Measurements from ENCODE around the gene FBXO31. TPM values are rescaled to one million over a fixed set of nuclear protein-coding genes. Genes with fewer than 3 reads are reported as not detected.

Gene FBXO31
- total RNA-seq = 33.6 and 40.1 TPM in 2 replicates

- peaks cover 55% of the 10 kb centered on the region for H3K4me1 Mint-ChIP-seq (ENCODE audit: low read depth)
- peak within 1 kb of the TSS; percentile 87 for H3K4me3 Mint-ChIP-seq (ENCODE audit: low read depth)
- no peaks in the 10 kb centered on the region for H3K27me3 Mint-ChIP-seq (ENCODE audit: low read depth)
- peak; percentile 86 for DNase-seq (ENCODE audit: low spot score)
- peak within 1 kb of the TSS; percentile 95 for H3K27ac Mint-ChIP-seq
- no peaks in the 10 kb centered on the region for H3K9me3 Mint-ChIP-seq
- H3K36me3 Mint-ChIP-seq (ENCODE audit: low read depth) = peaks cover 14% of the 10 kb centered on the region
- intact Hi-C loops (cut with micrococcal nuclease) = loop anchor here (1.0 to 10.0 kb wide), 4 partner anchors 9 to 829 kb away; partner anchors contain the start of genes MAP1LC3B and MTHFSD
Measured at GRCh38 chr16:87383505-87384161, at the start of gene FBXO31. Gene FBXO31 (minus strand): TSS chr16:87383776. CDS start chr16:87383744, 32 bp downstream.

- H3K36me3 Mint-ChIP-seq (ENCODE audit: low read depth) = no peaks in the 10 kb centered on the region
- peaks cover 10% of the 10 kb centered on the region for H3K4me1 Mint-ChIP-seq (ENCODE audit: low read depth)
- H3K4me3 Mint-ChIP-seq (ENCODE audit: low read depth) = no peak overlapping the region
- no peak for DNase-seq (ENCODE audit: low spot score)
- no peaks in the 10 kb centered on the region for H3K9me3 Mint-ChIP-seq
- peaks cover 7% of the 10 kb centered on the region for H3K27me3 Mint-ChIP-seq (ENCODE audit: low read depth)
- H3K27ac Mint-ChIP-seq = no peak overlapping the region
- intact Hi-C loops (cut with micrococcal nuclease) = loop anchor here (10.0 kb wide), 1 partner anchor 52 kb away; no protein-coding TSS in a partner anchor
Measured at GRCh38 chr16:87432330-87432915, 48.8 kb upstream of the FBXO31 start.

GRCh38 chr16:87431926-87432325, 48.4 kb upstream of the FBXO31 start:
- Mint-ChIP-seq H3K4me1 (ENCODE audit: low read depth) (peaks cover 10% of the 10 kb centered on the region), H3K27me3 (ENCODE audit: low read depth) (peaks cover 7% of the 10 kb centered on the region), H3K36me3 (ENCODE audit: low read depth) (no peaks in the 10 kb centered on the region)

GRCh38 chr16:87426423-87427215, 43.0 kb upstream of the FBXO31 start:
- DNase-seq (ENCODE audit: low spot score) = no peak
- Mint-ChIP-seq H3K27ac (no peak overlapping the region), H3K27me3 (ENCODE audit: low read depth) (no peaks in the 10 kb centered on the region), H3K4me3 (ENCODE audit: low read depth) (no peak overlapping the region), H3K9me3 (no peaks in the 10 kb centered on the region), H3K36me3 (ENCODE audit: low read depth) (peaks cover 9% of the 10 kb centered on the region), H3K4me1 (ENCODE audit: low read depth) (no peaks in the 10 kb centered on the region)
- intact Hi-C loops (cut with micrococcal nuclease) = no loop called here

More at GRCh38 chr16:87431926-87432325, 48.4 kb upstream of the FBXO31 start:
- no peak overlapping the region for H3K4me3 Mint-ChIP-seq (ENCODE audit: low read depth)
- H3K9me3 Mint-ChIP-seq = no peaks in the 10 kb centered on the region
- intact Hi-C loops (cut with micrococcal nuclease) = loop anchor here (10.0 kb wide), 1 partner anchor 53 kb away; no protein-coding TSS in a partner anchor
- no peak overlapping the region for H3K27ac Mint-ChIP-seq
- no peak for DNase-seq (ENCODE audit: low spot score)

GRCh38 chr16:87425941-87426340, 42.4 kb upstream of the FBXO31 start:
- Mint-ChIP-seq H3K27me3 (ENCODE audit: low read depth) (no peaks in the 10 kb centered on the region), H3K36me3 (ENCODE audit: low read depth) (peaks cover 9% of the 10 kb centered on the region), H3K4me1 (ENCODE audit: low read depth) (no peaks in the 10 kb centered on the region), H3K27ac (no peak overlapping the region), H3K4me3 (ENCODE audit: low read depth) (no peak overlapping the region), H3K9me3 (no peaks in the 10 kb centered on the region)
- intact Hi-C loops (cut with micrococcal nuclease) = no loop called here
- DNase-seq (ENCODE audit: low spot score) = no peak

GRCh38 chr16:87424266-87424665, 40.7 kb upstream of the FBXO31 start:
- no peaks in the 10 kb centered on the region for H3K9me3 Mint-ChIP-seq
- peaks cover 12% of the 10 kb centered on the region for H3K36me3 Mint-ChIP-seq (ENCODE audit: low read depth)
- no peak for DNase-seq (ENCODE audit: low spot score)
- intact Hi-C loops (cut with micrococcal nuclease) = no loop called here
- H3K27me3 Mint-ChIP-seq (ENCODE audit: low read depth) = no peaks in the 10 kb centered on the region
- no peaks in the 10 kb centered on the region for H3K4me1 Mint-ChIP-seq (ENCODE audit: low read depth)
- H3K27ac Mint-ChIP-seq = no peak overlapping the region
- no peak overlapping the region for H3K4me3 Mint-ChIP-seq (ENCODE audit: low read depth)

- H3K4me3 Mint-ChIP-seq (ENCODE audit: low read depth) = no peak overlapping the region
- no peaks in the 10 kb centered on the region for H3K27me3 Mint-ChIP-seq (ENCODE audit: low read depth)
- no peak overlapping the region for H3K27ac Mint-ChIP-seq
- no peaks in the 10 kb centered on the region for H3K4me1 Mint-ChIP-seq (ENCODE audit: low read depth)
- DNase-seq (ENCODE audit: low spot score) = no peak
- intact Hi-C loops (cut with micrococcal nuclease) = no loop called here
- no peaks in the 10 kb centered on the region for H3K9me3 Mint-ChIP-seq
- H3K36me3 Mint-ChIP-seq (ENCODE audit: low read depth) = peaks cover 12% of the 10 kb centered on the region
Measured at GRCh38 chr16:87423429-87423828, 39.9 kb upstream of the FBXO31 start.

GRCh38 chr16:87422106-87422505, 38.5 kb upstream of the FBXO31 start:
- H3K4me1 Mint-ChIP-seq (ENCODE audit: low read depth) = no peaks in the 10 kb centered on the region
- intact Hi-C loops (cut with micrococcal nuclease) = no loop called here
- H3K9me3 Mint-ChIP-seq = no peaks in the 10 kb centered on the region
- no peak overlapping the region for H3K4me3 Mint-ChIP-seq (ENCODE audit: low read depth)
- no peak for DNase-seq (ENCODE audit: low spot score)
- H3K27me3 Mint-ChIP-seq (ENCODE audit: low read depth) = no peaks in the 10 kb centered on the region
- H3K36me3 Mint-ChIP-seq (ENCODE audit: low read depth) = peaks cover 12% of the 10 kb centered on the region
- no peak overlapping the region for H3K27ac Mint-ChIP-seq

GRCh38 chr16:87421003-87421912, 37.7 kb upstream of the FBXO31 start:
- DNase-seq (ENCODE audit: low spot score) = no peak
- Mint-ChIP-seq H3K27me3 (ENCODE audit: low read depth) (no peaks in the 10 kb centered on the region), H3K27ac (no peak overlapping the region), H3K9me3 (no peaks in the 10 kb centered on the region), H3K4me1 (ENCODE audit: low read depth) (no peaks in the 10 kb centered on the region), H3K4me3 (ENCODE audit: low read depth) (no peak overlapping the region), H3K36me3 (ENCODE audit: low read depth) (peaks cover 12% of the 10 kb centered on the region)
- intact Hi-C loops (cut with micrococcal nuclease) = no loop called here

GRCh38 chr16:87420026-87421002, 36.7 kb upstream of the FBXO31 start:
- intact Hi-C loops (cut with micrococcal nuclease) = no loop called here
- H3K27ac Mint-ChIP-seq = no peak overlapping the region
- H3K36me3 Mint-ChIP-seq (ENCODE audit: low read depth) = peaks cover 12% of the 10 kb centered on the region
- H3K9me3 Mint-ChIP-seq = no peaks in the 10 kb centered on the region
- no peak for DNase-seq (ENCODE audit: low spot score)
- H3K27me3 Mint-ChIP-seq (ENCODE audit: low read depth) = no peaks in the 10 kb centered on the region
- H3K4me3 Mint-ChIP-seq (ENCODE audit: low read depth) = no peak overlapping the region
- no peaks in the 10 kb centered on the region for H3K4me1 Mint-ChIP-seq (ENCODE audit: low read depth)

- no peak overlapping the region for H3K4me3 Mint-ChIP-seq (ENCODE audit: low read depth)
- no peaks in the 10 kb centered on the region for H3K4me1 Mint-ChIP-seq (ENCODE audit: low read depth)
- DNase-seq (ENCODE audit: low spot score) = no peak
- peaks cover 12% of the 10 kb centered on the region for H3K36me3 Mint-ChIP-seq (ENCODE audit: low read depth)
- intact Hi-C loops (cut with micrococcal nuclease) = loop anchor here (5.0 kb wide), 1 partner anchor 219 kb away; no protein-coding TSS in a partner anchor
- H3K9me3 Mint-ChIP-seq = no peaks in the 10 kb centered on the region
- no peaks in the 10 kb centered on the region for H3K27me3 Mint-ChIP-seq (ENCODE audit: low read depth)
- H3K27ac Mint-ChIP-seq = no peak overlapping the region
Measured at GRCh38 chr16:87418644-87419043, 35.1 kb upstream of the FBXO31 start.
